HG03066 (cell line): ENCODE measurements around the gene METTL15.
"Not testable (repeated sequence)": the region's sequence is repeated elsewhere in the genome, so short reads cannot be mapped to it uniquely, and the experiment has no call there.

Source experiments
- ATAC-seq: cut with Tn5 transposase; IDR thresholded peaks from one replicate; pipeline ENCODE4 v1.9.1; 2021; ENCODE audit warnings: low read depth; ENCODE audit not compliant: unreplicated experiment

METTL15 gene

DNA sequence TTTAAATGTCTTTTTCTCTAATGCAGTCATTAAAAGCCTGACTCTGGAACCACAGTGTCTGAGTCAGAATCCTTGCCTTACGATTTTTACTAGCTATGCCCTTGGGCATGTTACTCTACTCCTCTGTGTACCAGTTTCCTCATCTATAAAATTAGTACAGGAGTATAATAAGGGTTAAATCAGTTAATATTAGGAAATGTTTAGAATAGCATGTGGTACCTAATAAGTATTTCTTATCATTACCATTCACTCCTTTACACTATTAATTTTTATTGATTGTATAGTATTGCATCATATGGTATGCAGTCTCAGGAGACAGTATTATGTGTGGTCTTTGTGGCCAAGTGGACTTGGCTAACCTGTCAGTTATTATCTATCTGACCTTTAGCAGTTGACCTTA, 68.2 kb downstream of the METTL15 start:
- ATAC-seq: no peak

GRCh38 chr11:28195449-28195848, 87.3 kb downstream of the METTL15 start:
- no peak for ATAC-seq

DNA sequence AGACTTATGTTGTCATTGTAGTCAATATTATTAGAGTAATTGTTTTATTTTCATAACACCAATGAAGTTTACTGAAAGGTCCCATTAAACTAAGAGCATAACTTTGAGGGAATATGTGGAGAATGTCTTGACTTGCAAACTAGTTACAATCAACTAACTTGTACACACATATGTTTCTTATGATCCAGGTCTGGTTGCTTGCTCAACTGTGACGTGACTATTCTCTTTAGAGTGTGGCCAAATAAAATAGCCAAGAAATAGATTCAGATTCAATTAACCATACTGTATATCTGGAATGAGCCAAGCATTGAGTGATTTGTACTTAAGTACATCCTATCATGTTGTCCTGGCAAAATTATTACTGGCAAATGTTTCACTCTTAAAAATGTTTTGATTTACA, 101.7 kb downstream of the METTL15 start:
- no peak for ATAC-seq

DNA sequence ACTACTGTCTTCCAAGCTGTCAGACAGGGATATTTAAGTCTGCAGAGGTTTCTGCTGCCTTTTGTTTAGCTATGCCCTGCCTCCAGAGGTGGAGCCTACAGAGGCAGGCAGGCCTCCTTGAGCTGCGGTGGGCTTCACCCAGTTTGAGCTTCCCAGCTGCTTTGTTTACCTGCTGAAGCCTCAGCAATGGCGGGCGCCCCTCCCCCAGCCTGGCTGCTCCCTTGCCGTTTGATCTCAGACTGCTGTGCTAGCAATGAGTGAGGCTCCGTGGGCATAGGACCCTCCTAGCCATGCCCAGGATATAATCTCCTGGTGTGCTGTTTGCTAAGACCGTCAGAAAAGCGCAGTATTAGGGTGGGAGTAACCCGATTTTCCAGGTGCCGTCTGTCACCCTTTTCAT, 113.9 kb downstream of the METTL15 start:
- ATAC-seq: not testable (repeated sequence)

DNA sequence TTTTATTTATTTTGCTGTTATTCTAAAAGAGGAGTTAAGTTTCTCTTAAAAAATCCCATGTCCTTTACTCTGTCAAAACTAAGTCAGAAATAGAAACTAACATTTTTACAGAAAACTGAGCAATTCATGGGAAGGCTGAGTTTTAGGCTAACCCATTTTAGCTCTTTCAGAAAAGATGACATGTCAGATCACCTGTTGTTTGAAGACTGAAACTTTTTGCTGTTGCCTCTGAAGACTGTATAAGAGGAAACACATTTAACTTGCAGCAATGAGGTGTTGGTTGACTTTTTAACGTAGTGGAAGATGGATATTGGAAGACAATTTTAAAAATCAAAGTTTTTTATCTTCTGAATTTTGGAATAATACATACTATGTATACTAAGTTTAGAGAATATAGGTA, 115.4 kb downstream of the METTL15 start:
- ATAC-seq: peak; percentile 60

DNA sequence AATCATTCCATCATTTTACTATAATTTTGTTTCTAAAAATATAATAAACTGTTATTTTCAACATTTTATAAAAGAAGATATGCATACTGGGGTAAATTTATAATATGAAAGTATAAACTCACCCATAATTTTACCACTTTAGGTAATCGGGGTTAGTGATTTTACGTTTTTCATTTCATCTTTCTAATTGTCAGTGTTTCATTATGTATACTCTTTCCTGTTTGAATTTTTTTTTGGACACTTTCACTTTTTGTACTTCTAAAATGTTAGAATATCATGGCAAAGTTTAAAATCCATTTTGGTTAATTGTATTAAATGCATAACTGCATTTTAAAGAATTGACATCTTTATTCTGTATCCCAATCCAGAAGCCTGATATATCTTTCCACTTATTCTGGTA, 115.8 kb downstream of the METTL15 start:
- no peak for ATAC-seq

DNA sequence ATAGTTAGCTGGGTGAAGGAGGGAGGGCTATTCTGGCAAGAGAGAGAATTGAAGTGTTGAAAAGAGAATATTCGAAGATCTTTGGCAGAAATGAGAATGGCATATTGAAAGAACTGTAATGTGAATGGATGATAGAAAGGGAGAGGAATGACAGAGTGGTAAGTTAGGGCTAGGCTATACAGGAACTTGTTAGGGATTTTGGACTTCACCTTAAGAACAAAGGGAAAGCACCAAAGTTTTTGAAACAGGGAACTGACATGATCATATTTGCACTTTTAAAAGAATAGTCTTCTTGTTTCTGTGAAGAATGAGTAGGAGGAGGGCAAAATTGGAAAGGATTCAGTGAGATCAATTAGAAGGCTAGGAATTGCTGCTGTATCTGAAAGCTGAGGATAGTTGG, 119.3 kb downstream of the METTL15 start:
- no peak for ATAC-seq

DNA sequence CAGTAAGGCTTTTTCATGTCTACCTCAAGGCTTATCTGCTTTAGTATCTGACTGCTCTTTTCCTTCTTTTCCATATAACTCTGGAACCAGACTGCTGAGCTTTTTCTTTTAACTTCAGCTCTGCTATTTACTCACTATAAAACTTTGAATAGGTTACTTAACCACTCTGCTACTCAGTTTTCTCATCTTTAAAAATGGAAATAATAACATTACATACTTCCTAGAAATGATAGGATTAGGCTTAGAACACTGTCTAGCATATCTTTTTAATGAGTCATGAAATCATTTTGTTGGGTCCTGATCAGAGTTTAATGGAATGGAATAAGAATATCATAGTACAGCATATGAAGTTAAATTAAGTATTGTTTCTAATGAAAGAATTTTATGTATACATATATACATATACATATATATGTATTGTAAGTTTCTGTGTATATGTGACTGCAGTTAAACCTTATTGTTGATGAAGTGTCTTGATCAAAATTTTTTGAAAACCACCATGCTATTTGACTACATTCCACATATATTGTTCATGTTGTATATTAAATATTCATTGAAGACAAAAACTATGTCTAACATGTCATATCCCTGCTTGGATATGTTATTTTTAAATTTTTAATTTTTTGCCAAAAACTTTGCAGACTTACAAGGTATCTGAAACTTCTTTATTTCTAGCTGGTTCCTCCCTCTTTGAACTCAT, 120.2 kb downstream of the METTL15 start:
- no peak for ATAC-seq

DNA sequence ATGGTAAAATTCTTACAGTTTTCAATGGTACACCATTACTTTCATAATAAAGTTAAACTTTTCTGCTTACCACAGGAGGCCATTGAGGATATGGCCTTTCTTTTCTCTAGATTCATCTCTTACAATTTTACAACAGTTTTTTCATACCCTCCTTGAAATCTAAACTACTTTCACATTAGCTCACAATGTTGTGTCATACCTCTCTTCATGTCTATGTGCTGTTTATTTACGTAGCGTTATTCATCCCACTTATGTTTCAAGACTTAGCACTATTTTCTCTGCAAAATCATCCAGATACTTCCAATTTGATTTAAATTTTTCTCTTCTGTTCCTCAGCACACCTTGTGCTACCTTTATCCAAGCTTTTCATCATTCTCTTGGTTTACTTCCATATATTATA, 123.3 kb downstream of the METTL15 start:
- ATAC-seq: no peak

GRCh38 chr11:28232649-28233048, 124.5 kb downstream of the METTL15 start:
- ATAC-seq: no peak

GRCh38 chr11:28241760-28242159, 133.6 kb downstream of the METTL15 start:
- no peak for ATAC-seq

- ATAC-seq: no peak
These were observed 134.4 kb downstream of the METTL15 start for GRCh38 chr11:28242596-28242995.

DNA sequence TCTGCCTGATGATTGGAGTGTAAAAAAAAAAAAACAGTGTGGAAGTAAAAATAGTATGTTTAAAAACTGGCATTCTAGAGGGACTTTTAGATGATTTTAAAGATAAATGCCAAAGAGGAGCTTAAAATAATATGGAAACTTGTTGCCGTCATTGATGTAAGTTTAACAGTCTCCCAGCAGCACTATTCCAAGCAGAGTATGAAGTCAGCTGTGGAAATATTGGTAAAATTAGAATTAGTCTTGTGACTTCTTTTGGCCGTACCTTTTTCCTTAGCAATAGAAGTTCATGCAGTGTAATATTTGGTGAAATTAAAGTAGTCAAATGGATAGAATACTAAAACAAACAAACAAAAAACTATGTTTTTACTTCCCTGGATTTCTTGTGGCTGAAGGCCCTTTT, 134.9 kb downstream of the METTL15 start:
- no peak for ATAC-seq

- ATAC-seq: no peak
These were observed 135.4 kb downstream of the METTL15 start for GRCh38 chr11:28243581-28243980.

DNA sequence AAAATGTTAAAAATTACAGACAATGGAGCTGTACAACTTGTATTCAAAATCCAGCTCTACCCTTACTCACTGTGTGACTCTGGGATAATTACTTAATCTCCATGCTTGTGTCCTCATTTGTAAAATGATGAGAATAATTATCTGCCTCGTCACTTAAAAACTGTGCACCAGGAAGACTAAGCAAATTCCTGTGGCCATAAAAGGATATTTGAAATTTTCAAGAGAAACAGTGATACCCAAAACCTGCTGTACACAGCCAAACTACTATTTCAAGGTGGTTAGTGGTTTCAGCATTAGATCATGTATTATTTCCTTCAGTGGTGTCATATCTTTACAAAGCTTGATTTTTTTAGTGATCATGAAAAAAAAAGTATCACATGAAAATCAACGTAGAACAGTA, 136.9 kb downstream of the METTL15 start:
- no peak for ATAC-seq

DNA sequence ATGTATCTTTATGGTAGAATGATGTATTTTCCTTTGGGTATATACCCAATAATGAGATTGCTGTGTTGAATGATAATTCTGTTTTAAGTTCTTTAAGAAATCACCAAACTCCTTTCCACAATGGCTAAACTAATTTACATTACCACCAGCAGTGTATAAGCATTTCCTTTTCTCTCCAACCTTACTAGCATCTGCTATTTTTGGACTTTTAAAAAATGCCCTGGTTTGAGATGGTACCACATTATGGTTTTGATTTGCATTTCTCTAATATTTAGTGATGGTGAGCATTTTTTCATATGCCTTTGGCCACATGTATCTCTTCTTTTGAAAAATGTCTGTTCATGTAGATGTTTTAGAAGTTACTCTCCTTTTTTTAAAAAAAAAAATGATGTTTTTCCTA, 142.0 kb downstream of the METTL15 start:
- no peak for ATAC-seq

- no peak for ATAC-seq
These were observed 143.1 kb downstream of the METTL15 start for GRCh38 chr11:28251257-28251656.

DNA sequence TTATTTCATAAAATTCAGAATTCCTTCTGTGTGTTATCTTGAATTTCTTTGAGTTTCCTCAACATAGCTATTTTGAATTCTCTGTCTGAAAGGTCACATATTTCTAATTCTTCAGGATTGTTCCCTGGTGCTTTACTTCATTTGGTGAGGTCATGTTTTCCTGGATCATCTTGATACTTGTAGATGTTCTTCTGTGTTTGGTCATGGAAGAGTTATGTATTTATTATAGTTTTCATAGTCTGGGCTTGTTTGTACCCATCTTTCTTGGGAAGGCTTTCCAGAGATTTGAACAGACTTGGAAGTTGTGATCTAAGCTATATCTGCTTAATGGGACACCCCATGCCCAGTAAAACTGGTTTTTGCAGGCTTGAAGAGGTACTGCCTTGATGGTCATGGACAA, 149.6 kb downstream of the METTL15 start:
- no peak for ATAC-seq

DNA sequence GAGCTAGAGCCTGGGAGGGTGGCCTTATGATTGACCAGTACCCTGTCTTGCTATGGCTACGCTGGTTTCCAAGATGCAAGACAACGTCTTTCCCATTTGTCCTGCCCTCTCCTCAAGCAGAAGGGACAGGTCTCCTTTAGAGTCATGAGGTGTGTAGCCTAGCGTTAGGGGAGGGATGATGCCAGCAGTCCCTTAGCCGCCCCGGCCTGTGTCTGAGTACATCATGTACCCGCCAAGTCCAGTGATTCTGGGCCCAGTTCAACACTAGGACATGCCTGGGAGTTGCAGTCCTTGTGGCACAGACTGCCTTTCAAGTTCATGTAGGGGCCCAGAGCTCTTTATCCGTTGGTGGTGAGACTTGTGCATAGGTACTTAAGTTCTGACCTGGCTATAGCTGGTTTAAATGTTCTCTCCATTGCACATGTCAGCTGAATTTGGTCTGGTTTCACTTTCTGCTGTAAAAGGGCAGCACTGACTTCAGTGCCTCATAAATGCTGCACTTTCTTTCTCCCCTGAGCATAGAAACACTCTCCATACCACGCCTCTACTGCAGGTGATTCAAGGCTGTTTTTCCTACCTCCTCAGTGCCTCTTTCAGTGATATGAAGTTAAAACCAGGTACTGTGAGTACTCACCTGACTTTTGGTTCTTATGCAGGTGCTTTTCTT, 151.1 kb downstream of the METTL15 start:
- ATAC-seq: no peak

DNA sequence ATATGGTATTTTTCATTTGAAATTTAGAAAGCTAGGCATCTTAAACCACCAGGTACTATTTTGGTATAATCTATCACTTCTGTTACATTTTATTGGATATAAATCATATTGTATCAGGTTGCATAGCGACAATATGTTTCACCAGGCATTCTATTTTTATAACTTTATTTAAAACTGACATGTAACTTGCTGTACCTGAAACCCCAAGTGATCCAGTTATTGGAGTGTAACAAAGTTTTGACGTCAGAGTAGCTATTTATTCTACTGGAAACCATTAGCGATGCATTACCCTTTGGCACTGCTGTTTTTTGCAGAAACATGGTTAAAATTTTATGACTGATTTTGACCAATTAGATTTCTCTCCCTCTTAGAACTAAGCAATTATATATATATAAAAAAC, 160.7 kb downstream of the METTL15 start:
- ATAC-seq: no peak

GRCh38 chr11:28269586-28269985, 161.4 kb downstream of the METTL15 start:
- ATAC-seq: no peak

DNA sequence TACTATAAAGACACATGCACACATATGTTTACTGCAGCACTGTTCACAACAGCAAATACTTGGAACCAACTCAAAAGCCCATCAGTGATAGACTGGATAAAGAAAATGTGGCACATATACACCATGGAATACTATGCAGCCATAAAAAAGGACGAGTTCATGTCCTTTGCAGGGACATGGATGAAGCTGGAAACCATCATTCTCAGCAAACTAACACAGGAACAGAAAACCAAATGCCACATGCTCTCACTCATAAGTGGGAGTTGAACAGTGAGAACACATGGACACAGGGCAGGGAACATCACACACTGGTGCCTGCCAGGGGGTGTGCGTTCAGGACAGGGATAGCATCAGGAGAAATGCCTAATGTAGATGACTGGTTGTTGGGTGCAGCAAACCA, 164.1 kb downstream of the METTL15 start:
- not testable (repeated sequence) for ATAC-seq
